Liver (tissue), 9 donors: Measurements from ENCODE around the gene LIX1L. TPM values are rescaled to one million over a fixed set of nuclear protein-coding genes. Genes with fewer than 3 reads are reported as not detected.

Experiments
- DNase-seq: peaks from one replicate; pipeline ENCODE4 v3.0.0-alpha.2; 2017; ENCODE audit warnings: low spot score
- H3K27ac ChIP-seq, 2 donors: one replicate each; pipeline ENCODE4 v1.7.0; 2013; ENCODE audit warnings: inconsistent platforms in 2 of 2, low read length in 2 of 2, control low read depth in 1 of 2, low read depth in 1 of 2, mild to moderate bottlenecking in 1 of 2
- H3K27me3 ChIP-seq, 4 donors: one replicate each; pipeline versions ENCODE4 v1.6.1 to v1.7.0; 2013; ENCODE audit warnings: low read length in 3 of 4, inconsistent platforms in 1 of 4, mild to moderate bottlenecking in 1 of 4, moderate library complexity in 1 of 4; ENCODE audit not compliant: control insufficient read depth in 4 of 4, insufficient read depth in 4 of 4
- H3K36me3 ChIP-seq, 4 donors: one replicate each; pipeline versions ENCODE4 v1.6.1 to v1.7.0; 2013; ENCODE audit warnings: low read length in 3 of 4, mild to moderate bottlenecking in 3 of 4, low read depth in 1 of 4, moderate library complexity in 1 of 4; ENCODE audit not compliant: control insufficient read depth in 4 of 4, insufficient read depth in 3 of 4
- H3K4me1 ChIP-seq, 4 donors: one replicate each; pipeline versions ENCODE4 v1.6.1 to v1.7.0; 2013; ENCODE audit warnings: low read length in 3 of 4, mild to moderate bottlenecking in 3 of 4, moderate library complexity in 1 of 4; ENCODE audit not compliant: control insufficient read depth in 4 of 4, insufficient read depth in 4 of 4
- H3K4me3 ChIP-seq, 3 donors: one replicate each; pipeline versions ENCODE4 v1.6.1 to v1.7.0; 2013; ENCODE audit warnings: low read length in 3 of 3, control low read depth in 1 of 3, low read depth in 1 of 3, mild to moderate bottlenecking in 1 of 3
- H3K9ac ChIP-seq, 2 donors: one replicate each; pipeline ENCODE4 v1.7.0; 2013; ENCODE audit warnings: low read length in 2 of 2, mild to moderate bottlenecking in 2 of 2, moderate library complexity in 2 of 2, control low read depth in 1 of 2, low read depth in 1 of 2
- H3K9me3 ChIP-seq, 4 donors: one replicate each; pipeline versions ENCODE4 v1.6.1 to v1.7.0; 2013; ENCODE audit warnings: low read length in 3 of 4; ENCODE audit not compliant: control insufficient read depth in 4 of 4
- ATF3 ChIP-seq: IDR thresholded peaks from 2 replicates; pipeline ENCODE4 v1.6.1; 2016; ENCODE audit warnings: antibody characterized with exemption
- EGR1 ChIP-seq, 2 donors: IDR thresholded peaks; 2 replicates each; pipeline ENCODE4 v1.6.1; 2016 to 2018; ENCODE audit warnings: antibody characterized with exemption in 2 of 2, low read depth in 2 of 2
- FOXA1 ChIP-seq: IDR thresholded peaks from 2 replicates; pipeline ENCODE4 v1.6.1; 2016; ENCODE audit warnings: antibody characterized with exemption
- FOXA2 ChIP-seq: IDR thresholded peaks from 2 replicates; pipeline ENCODE4 v1.6.1; 2016; ENCODE audit warnings: antibody characterized with exemption
- HNF4A ChIP-seq, 2 donors: conservative IDR thresholded peaks; 2 replicates each; pipeline ENCODE4 v1.6.1; 2016; ENCODE audit warnings: antibody characterized with exemption in 2 of 2, mild to moderate bottlenecking in 2 of 2
- HNF4G ChIP-seq: IDR thresholded peaks from 2 replicates; pipeline ENCODE4 v1.6.1; 2016; ENCODE audit warnings: antibody characterized with exemption
- JUND ChIP-seq, 2 donors: IDR thresholded peaks; 2 replicates each; pipeline ENCODE4 v1.6.1; 2016; ENCODE audit warnings: antibody characterized with exemption in 2 of 2
- NR2F2 ChIP-seq: IDR thresholded peaks from 2 replicates; pipeline ENCODE4 v1.6.1; 2016; ENCODE audit warnings: antibody characterized with exemption
- RAD21 ChIP-seq, 2 donors: IDR thresholded peaks; 2 replicates each; pipeline ENCODE4 v1.6.1; 2016; ENCODE audit warnings: antibody characterized with exemption in 2 of 2, mild to moderate bottlenecking in 2 of 2
- SP1 ChIP-seq: IDR thresholded peaks from 2 replicates; pipeline ENCODE4 v1.6.1; 2018; ENCODE audit warnings: antibody characterized with exemption, mild to moderate bottlenecking
- TAF1 ChIP-seq: conservative IDR thresholded peaks from 2 replicates; pipeline ENCODE4 v1.6.1; 2016; ENCODE audit warnings: antibody characterized with exemption, mild to moderate bottlenecking
- YY1 ChIP-seq: IDR thresholded peaks from 2 replicates; pipeline ENCODE4 v1.6.1; 2016; ENCODE audit warnings: antibody characterized with exemption, mild to moderate bottlenecking
- WGBS: extraction: QIAGEN DNeasy Blood & Tissue Kit; methylation state at CpG from one replicate; pipeline ENCODE4 v1.1.7; 2013; 5-methylcytosine and 5-hydroxymethylcytosine counted together
- polyA plus RNA-seq, 2 donors: library from polyadenylated mRNA; stranded (reverse) in 1 of 2; unstranded in 1 of 2; fragments of 200-250 nt in 1 of 2; fragments of >200 nt in 1 of 2; fragmentation: Nextera tagmentation in 1 of 2; extraction: Ambion mirVana in 1 of 2; gene quantifications; one replicate each; pipeline versions ENCODE4 v1.2.1 to v1.2.3, GENCODE V29; 2013 to 2015
- total RNA-seq, 2 donors: library from RNA; depleted of rRNA; stranded (reverse); fragments of >200 nt; gene quantifications; one replicate each; pipeline ENCODE4 v1.2.3, GENCODE V29; 2014
- TF ChIP-seq, protein P1 (sequence below): IDR thresholded peaks from 2 replicates; pipeline ENCODE4 v1.6.1; 2016; ENCODE audit warnings: antibody characterized with exemption
- TF ChIP-seq, protein P2 (sequence below): fragments of 150-350 bp; IDR thresholded peaks from 2 replicates; pipeline ENCODE4 v1.5.1; 2017; ENCODE audit warnings: improper control_type of control experiment, low read depth, low read length; ENCODE audit not compliant: missing input control
- TF ChIP-seq, protein P3 (sequence below): IDR thresholded peaks from 2 replicates; pipeline ENCODE4 v1.6.1; 2016; ENCODE audit warnings: antibody characterized with exemption, mild to moderate bottlenecking
- donor health status: healthy.
- donor health status: healthy.
- donor health status: healthy.
- donor health status: healthy.
- donor health status: healthy.

LIX1L gene
- total and polyA plus RNA-seq, 4 donors = 4.6 to 8.6 (median 6.3) TPM

DNA sequence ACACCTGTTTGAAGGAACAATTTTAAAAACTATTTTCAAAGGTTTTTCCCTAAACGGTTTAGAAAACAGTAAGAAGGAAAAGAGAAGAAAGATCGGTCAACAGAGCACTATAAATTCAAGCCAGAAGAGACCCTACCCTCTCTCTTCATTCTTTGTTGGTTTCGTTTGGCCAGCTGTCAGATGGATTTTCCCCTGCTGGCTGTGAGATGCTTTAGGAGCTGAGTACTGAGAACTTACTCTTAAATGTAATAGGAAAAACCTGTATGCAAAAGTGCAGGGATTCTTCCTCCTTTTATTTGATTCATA is 39.9 kb upstream of the LIX1L start:
- TF ChIP-seq HNF4G (no peak), RAD21 (IDR thresholded peaks at IDR 0.05) (no peak), FOXA1 (no peak), HNF4A (conservative IDR thresholded peaks at IDR 0.05) (no peak), JUND (IDR thresholded peaks at IDR 0.05) (no peak), EGR1 (IDR thresholded peaks at IDR 0.05; ENCODE audit: low read depth in 2 of 2) (no peak), TAF1 (no peak), SP1 (no peak), NR2F2 (no peak), YY1 (no peak), ATF3 (no peak), FOXA2 (no peak)
- TF ChIP-seq, protein P1, sequence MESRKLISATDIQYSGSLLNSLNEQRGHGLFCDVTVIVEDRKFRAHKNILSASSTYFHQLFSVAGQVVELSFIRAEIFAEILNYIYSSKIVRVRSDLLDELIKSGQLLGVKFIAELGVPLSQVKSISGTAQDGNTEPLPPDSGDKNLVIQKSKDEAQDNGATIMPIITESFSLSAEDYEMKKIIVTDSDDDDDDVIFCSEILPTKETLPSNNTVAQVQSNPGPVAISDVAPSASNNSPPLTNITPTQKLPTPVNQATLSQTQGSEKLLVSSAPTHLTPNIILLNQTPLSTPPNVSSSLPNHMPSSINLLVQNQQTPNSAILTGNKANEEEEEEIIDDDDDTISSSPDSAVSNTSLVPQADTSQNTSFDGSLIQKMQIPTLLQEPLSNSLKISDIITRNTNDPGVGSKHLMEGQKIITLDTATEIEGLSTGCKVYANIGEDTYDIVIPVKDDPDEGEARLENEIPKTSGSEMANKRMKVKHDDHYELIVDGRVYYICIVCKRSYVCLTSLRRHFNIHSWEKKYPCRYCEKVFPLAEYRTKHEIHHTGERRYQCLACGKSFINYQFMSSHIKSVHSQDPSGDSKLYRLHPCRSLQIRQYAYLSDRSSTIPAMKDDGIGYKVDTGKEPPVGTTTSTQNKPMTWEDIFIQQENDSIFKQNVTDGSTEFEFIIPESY = no peak
- TF ChIP-seq, protein P2, sequence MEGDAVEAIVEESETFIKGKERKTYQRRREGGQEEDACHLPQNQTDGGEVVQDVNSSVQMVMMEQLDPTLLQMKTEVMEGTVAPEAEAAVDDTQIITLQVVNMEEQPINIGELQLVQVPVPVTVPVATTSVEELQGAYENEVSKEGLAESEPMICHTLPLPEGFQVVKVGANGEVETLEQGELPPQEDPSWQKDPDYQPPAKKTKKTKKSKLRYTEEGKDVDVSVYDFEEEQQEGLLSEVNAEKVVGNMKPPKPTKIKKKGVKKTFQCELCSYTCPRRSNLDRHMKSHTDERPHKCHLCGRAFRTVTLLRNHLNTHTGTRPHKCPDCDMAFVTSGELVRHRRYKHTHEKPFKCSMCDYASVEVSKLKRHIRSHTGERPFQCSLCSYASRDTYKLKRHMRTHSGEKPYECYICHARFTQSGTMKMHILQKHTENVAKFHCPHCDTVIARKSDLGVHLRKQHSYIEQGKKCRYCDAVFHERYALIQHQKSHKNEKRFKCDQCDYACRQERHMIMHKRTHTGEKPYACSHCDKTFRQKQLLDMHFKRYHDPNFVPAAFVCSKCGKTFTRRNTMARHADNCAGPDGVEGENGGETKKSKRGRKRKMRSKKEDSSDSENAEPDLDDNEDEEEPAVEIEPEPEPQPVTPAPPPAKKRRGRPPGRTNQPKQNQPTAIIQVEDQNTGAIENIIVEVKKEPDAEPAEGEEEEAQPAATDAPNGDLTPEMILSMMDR = no peak
- no peaks in the 10 kb centered on the region for H3K9me3 ChIP-seq
- peak overlapping the region in 2 of 3 donors; percentile 4 to 49 for H3K4me3 ChIP-seq
- peaks cover 12 to 53% (median 40%) of the 10 kb centered on the region in 4 donors for H3K4me1 ChIP-seq
- H3K9ac ChIP-seq = peak overlapping the region; percentile 87 to 97
- no peak for DNase-seq
- WGBS = 42% methylated on average over 3 of the region's 3 CpGs
- H3K36me3 ChIP-seq = peaks cover 4 to 27% (median 19%) of the 10 kb centered on the region in 4 donors
- H3K27ac ChIP-seq = peak overlapping the region; percentile 95 to 96
- H3K27me3 ChIP-seq = no peaks in the 10 kb centered on the region

GRCh38 chr1:145997016-145997717 is 39.4 kb upstream of the LIX1L start:
- WGBS = 28% methylated on average over 12 of the region's 12 CpGs
- Histone ChIP-seq H3K9me3 (no peaks in the 10 kb centered on the region), H3K9ac (peak overlapping the region; percentile 87 to 97), H3K27ac (peak overlapping the region; percentile 95 to 96), H3K27me3 (no peaks in the 10 kb centered on the region), H3K36me3 (peaks cover 6 to 29% (median 20%) of the 10 kb centered on the region in 4 donors), H3K4me3 (peak overlapping the region; percentile 49 to 78 (median 77)), H3K4me1 (peaks cover 14 to 57% (median 44%) of the 10 kb centered on the region in 4 donors)
- DNase-seq = peak; percentile 55
- TF ChIP-seq ATF3 (no peak), SP1 (no peak), FOXA1 (no peak), EGR1 (IDR thresholded peaks at IDR 0.05; ENCODE audit: low read depth in 2 of 2) (no peak)
- TF ChIP-seq, protein P3, sequence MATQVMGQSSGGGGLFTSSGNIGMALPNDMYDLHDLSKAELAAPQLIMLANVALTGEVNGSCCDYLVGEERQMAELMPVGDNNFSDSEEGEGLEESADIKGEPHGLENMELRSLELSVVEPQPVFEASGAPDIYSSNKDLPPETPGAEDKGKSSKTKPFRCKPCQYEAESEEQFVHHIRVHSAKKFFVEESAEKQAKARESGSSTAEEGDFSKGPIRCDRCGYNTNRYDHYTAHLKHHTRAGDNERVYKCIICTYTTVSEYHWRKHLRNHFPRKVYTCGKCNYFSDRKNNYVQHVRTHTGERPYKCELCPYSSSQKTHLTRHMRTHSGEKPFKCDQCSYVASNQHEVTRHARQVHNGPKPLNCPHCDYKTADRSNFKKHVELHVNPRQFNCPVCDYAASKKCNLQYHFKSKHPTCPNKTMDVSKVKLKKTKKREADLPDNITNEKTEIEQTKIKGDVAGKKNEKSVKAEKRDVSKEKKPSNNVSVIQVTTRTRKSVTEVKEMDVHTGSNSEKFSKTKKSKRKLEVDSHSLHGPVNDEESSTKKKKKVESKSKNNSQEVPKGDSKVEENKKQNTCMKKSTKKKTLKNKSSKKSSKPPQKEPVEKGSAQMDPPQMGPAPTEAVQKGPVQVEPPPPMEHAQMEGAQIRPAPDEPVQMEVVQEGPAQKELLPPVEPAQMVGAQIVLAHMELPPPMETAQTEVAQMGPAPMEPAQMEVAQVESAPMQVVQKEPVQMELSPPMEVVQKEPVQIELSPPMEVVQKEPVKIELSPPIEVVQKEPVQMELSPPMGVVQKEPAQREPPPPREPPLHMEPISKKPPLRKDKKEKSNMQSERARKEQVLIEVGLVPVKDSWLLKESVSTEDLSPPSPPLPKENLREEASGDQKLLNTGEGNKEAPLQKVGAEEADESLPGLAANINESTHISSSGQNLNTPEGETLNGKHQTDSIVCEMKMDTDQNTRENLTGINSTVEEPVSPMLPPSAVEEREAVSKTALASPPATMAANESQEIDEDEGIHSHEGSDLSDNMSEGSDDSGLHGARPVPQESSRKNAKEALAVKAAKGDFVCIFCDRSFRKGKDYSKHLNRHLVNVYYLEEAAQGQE = no peak
- TF ChIP-seq, protein P2 = no peak
